ENCODE data around the gene CDON.

DNA sequence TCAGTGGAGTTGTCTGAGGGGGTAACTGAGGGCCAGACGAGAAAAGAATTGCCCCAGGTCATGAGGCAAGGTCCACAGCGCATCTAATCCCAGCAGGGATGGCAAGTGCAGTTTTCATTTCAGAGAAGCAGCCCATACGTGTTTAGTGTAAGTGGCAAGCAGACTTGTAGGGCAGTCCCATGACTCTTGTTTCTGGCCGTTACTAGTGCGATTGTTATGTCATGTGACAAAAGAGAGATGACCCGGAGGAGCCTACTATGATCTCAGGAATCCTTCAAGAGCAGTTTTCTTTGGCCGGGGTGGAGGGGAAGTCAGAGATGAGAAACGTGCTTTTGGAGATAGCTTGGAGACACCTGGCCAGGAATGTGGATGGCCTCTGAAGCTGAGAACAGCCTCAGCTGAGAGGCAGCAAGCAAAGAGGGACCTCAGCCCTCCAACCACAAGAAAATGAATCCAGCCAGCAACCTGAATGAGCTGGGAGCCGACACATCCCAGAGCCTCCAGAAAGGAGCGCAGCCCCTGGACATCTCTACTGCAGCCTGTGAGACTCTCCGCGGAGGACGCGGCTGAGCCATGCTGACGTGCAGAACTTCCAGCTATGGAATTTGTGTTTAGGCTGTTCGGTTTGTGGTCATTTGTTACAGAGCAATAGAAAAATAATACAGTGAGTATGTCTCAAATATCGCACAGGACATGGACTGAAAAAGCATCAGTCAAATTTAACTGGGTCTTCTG, 44.1 kb upstream of the CDON start:
- TF ChIP-seq, protein P1, sequence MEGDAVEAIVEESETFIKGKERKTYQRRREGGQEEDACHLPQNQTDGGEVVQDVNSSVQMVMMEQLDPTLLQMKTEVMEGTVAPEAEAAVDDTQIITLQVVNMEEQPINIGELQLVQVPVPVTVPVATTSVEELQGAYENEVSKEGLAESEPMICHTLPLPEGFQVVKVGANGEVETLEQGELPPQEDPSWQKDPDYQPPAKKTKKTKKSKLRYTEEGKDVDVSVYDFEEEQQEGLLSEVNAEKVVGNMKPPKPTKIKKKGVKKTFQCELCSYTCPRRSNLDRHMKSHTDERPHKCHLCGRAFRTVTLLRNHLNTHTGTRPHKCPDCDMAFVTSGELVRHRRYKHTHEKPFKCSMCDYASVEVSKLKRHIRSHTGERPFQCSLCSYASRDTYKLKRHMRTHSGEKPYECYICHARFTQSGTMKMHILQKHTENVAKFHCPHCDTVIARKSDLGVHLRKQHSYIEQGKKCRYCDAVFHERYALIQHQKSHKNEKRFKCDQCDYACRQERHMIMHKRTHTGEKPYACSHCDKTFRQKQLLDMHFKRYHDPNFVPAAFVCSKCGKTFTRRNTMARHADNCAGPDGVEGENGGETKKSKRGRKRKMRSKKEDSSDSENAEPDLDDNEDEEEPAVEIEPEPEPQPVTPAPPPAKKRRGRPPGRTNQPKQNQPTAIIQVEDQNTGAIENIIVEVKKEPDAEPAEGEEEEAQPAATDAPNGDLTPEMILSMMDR (IDR thresholded peaks at IDR 0.05): no peak
- TF ChIP-seq ZFX (IDR thresholded peaks at IDR 0.05; ENCODE audit: borderline replicate concordance): no peak

Data from 22Rv1 (cell line).